ENCODE results near the gene CFAP74.

Gene CFAP74

DNA sequence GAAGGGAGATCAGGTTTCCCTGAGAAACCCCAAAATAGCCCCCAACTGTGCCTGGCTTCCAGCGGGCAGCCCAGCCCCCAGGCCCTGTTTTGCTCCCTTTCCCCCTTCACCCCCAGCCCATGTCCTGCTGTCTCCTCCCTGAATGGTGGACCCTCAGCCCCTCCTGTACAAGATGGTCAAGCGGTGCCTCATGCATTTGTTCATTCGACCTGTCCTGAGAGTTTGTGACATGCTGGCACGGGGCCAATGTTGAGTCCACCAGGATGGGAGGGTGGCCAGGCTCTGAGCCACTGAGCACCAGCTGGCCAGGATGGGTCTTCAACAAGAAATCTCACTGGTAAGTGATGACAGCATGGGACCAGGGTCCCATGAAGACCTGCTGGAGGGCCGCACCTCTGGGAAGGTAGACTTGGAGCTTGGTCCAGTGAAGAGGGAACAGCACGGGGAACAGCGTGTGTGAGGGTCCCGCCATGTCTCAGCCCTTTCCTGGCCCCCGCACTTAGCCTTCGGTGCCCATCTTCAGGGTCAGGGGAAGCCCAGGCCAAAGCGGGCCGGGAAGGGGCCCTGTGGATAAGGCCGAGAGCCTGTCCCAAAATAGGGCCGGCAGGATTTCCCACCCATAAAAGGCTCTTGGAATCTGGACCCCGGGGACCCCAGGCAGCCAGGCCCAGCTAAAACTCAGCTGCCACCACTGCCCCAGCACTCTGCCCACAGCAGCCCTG lies 88.5 kb downstream of the CFAP74 start, which contains the start of gene CALML6:
CALML6 (plus strand) TSS at position 290 of the 722 bp plus-strand sequence; CDS start at position 311, 21 bp downstream.
- DNase-seq: peak; percentile 40

DNA sequence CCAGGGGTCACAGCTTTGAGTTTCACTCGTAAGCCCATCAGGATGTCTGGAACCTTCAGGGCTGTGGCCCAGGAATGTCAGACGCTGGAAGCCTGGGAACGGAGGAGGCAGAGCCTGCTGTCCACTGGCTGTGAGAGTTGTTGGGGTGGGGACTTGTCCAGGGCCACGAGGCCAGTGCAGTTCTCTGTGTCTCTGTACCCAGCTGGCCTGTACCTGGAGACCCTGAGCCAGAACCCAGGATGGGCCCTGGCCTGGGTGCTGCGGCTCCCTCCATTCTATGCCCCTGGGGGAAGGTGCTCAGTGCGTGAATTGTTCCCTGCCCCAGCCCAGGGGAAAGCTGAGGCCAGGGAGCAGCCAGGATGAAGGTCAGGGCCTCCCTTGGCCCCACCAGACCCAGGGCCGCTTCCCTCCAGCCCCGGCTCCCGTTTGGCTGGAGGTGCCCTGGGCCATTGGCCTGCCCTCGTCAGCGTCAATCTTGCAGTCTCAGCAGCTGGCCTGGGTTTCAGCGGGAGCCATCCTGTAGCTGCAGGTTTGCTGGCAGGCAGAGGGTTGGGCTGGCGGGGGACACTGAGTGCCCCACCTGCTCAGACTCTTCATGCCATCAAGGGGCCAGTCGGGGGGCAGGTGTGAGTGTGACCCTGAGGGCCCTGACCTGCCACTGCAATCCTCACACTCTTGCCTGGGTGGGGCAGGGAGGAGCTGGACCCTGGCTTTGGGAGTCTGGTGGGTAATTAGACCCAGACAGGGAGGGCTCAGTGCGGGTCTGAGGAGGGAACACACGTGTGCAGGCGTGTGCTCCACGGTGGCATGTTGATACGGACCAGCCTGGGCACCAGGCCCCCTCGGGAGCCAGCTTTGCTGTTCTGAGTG lies 89.2 kb downstream of the CFAP74 start:
- peak; percentile 73 for DNase-seq

DNA sequence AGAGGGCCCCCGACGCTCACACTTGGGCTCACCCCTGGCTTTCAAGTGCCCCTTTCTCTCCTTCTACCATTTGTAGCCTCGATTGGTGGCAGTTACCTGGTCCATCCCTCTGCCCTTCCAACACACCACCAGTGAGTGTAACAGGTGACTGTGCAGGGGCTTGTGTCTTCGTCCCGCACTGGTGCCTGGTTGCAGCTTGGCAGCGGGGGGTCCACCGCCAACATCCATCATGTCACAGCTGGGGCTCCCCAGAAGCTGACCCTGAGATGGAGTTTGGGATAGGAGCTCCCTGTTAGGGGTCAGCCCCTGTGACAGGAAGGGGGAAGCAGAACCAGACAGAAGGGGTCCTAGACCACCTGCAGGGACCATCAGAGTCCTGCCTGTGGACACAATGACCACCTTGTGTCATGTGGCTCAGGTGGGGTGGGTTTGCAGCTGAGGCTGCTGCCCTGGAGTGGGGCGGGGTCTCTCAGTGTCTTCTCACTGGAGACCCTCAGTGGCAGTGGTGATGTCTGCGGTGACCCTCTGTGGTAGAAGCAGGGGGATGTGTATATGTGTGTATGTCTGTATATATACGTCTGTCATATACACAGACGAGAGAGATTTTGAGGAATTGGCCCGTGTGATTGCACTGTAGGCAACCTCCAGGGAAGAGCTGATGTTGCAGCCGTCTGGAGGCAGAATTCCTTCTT lies 92.1 kb downstream of the CFAP74 start:
- DNase-seq: peak; percentile 21

DNA sequence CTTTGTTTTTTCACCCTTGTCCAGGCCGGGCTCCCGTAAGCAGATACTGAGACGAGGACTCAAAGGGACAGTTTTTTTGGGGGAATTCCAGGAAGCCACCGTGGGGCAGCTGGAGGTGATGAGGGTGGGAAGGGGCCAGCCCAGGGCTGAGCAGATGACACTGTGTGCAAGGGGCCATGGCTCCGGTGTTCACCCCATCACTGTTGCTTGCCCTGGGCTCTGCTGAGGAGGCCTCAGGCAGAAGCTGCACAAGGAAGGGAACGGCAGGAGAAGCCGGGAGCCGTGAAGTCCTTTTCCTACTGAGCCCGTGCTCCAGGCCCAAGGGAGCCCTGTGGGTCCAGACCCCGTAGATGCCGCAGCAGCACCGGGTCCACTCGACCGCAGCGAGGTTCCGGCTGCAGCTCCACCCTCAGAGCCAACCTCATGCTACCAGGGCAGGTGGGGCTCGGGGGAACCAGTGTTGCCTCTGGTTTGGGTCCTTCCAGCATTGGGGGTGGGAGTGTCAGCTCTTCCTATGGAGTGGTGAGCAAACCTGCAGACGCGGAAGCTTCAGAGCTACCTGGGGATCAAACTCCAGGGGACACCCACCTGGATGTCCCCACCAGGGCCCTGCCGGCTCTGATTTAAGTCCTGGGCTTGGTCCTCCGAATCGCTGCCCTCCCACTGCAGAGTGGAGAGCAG lies 92.8 kb downstream of the CFAP74 start:
- peak; percentile 25 for DNase-seq

DNA sequence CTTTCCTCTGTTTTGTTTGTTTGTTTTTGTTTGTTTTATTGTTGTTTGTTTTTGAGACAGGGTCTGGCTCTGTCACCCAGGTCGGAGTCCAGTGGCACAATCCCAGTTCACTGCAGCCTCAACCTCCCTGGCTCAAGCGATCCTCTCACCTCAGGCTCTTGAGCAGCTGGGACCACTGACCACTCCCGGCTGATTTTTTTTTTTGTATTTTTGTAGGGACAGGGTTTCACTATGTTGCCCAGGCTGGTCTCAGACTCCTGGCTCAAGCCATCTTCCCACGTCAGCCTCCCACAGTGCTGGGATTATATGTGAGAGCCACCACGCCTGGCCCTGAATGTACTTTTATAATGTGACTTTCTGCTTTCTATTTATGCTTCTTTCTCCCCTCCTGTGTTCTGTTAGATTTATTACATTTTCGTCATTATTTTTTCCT lies 93.5 kb downstream of the CFAP74 start:
- DNase-seq: peak; percentile 16

DNA sequence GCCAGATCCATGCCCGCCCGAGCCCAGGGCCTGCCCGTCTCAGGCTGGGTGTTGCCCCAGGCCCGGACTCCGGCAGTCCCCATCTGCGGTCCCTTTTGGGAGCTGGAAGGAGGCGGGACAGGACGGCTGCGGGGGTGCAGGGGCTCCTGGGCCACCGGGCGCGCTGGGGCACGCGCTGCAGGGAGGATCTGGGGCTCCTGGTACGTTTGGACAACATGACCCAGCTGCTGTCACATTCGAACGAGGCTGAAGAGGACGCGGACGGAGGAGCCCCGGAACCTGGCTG lies 95.1 kb downstream of the CFAP74 start:
- DNase-seq: no peak

DNA sequence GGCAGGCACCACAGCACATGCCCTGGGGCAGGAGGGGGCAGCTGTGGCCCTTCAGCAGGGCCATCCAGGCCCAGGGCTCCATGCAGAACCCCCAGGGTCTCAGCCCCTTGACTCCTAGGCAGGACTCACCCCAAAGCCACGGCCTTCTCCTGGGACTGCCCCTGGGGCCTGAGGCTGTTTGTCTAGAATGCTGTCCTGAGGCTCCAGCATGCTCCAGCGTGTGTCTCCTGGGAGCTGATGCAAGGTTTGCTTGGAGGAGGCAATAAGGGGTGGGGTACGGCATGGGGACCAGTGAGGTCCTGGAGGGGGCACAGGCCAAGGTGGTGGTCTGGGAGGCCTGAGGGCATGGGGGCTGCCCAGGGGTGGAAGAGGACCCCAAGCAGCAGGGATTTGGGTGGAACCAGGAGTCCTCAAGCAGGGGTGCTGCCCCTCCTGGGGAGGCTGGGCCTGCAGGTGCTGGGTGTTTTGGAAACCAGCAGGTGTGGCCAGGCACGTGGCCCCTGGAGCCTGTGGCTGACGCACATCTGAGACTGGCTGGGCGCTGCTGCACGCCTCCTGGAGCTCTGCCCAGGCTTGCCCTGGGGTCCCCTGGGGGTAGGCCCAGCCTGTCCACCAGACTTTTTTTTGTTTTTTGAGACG lies 96.4 kb downstream of the CFAP74 start:
- DNase-seq: peak; percentile 62

DNA sequence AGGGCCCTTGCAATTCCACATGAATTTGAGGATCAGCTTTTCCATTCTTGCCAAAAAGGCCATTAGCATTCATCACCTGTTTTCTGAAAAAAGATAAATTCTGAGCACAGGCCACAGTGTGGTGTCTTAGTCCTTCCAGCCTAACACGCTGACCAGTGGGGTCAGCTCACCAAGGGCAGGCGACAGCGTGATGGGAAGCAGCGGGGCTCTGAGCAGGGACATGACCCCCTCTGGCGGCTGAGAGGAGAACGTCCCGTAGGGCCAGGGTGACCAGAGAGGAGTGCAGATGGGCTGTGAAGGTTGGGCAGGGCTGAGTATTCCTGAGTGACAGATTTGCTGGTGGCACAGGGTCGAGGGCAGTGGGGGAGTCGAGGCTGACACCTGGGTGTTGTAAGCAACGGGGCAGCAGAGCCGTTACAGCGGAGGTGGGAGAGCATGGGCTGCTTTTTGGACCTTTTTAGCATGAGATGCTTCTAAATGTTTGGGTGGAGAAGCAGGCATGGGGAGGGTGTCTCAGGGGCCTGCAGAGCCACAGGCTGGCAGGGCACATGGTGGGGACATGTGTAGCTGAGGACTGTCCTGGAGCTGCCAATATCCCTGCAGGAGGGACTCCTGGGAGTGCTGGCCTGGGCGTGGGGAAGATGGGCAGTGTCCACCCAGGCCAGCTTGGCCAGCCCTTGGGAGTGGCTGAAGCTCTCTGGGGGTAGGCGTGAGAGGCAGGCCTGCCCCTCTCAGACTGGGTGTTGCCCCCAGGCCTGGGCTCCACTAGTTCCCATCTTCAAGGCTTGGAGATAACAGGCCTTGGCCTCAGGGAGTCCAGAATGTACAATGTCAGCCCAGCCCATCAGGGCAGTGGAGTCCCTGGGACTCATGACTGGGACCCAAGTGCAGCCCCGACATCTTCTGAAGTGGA lies 97.1 kb downstream of the CFAP74 start:
- DNase-seq: peak; percentile 89

DNA sequence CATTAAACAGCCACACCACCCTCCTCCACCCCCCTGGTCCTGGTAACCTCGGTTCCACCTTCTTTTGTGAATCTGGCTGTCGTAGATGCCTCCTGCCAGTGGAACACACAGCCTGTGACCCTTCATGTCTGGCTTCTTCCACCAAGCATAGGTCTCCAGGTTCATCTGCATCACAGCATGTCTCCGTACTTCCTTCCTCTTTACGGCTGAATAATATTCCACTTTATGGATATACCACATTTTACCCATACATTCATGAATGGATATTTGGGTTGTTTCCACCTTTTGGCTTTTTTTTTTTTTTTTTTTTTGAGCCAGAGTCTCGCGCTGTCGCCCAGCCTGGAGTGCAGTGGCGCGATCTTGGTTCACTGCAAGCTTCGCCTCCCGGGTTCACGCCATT lies 100.4 kb downstream of the CFAP74 start:
- no peak for DNase-seq

DNA sequence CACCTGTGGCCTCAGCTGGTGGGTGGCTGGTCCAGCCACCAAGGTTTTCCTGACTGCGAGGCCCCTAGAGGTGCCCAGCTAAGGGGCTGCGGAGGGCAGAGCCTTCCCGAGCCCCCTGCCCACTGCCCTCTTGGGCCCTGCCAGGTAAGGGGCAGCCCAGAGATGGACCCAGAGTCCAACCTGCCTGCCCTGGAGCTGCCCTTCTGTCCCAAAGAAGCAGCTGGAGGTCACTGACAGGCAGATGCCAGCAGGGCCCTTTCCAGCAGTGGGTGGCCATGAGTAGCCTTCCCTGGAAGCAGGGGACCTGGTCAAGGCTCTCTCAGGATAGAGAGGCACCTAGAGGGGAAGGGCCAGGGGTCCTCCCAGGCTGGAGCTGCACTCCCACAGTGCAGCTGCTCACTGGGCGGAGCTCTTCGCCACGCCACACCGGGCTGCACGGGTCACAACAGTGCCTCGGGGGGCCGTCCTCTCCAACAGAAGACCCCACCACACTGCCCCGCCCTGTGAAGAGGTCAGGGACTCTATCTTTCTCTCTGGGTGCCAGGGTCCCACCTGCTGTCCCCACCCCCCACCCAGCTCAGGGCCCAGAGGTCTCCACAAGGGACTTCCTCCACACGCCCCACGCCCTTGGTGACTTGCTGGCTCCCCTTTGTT lies 101.8 kb downstream of the CFAP74 start:
- DNase-seq: peak; percentile 17

DNA sequence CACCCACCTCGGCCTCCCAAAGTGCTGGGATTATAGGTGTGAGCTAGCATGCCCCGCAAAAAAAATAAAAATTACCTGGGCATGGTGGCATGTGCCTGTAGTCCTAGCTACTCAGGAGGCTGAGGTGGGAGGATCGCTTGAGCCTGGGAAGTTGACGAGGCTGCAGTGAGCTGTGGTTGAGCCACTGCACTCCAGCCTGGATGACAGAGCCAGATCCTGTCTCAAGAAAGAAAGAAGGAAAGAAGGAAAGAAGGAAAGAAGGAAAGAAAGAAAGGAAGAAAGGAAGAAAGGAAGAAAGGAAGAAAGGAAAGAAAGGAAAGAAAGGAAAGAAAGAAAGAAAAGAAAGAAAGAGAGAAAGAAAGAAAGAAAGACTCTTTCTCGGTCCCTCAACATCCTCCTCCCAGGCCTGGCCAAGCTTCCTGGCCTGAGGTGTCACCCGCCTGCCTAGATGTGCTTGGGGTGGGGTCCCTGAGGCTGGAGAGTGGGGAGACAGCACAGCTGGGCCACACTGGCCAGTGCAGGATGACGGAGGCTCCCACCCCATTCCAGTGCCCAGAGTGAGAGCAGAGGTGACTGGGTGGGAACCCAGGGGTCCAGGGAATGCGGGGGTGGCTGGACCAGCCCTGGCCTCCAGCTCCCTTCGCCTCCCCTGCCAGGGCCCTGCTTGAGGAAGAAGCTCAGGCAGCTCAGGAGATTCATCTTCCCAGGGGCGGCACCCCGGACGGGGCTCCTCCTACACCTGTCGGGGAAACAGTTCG lies 102.5 kb downstream of the CFAP74 start:
- no peak for DNase-seq

DNA sequence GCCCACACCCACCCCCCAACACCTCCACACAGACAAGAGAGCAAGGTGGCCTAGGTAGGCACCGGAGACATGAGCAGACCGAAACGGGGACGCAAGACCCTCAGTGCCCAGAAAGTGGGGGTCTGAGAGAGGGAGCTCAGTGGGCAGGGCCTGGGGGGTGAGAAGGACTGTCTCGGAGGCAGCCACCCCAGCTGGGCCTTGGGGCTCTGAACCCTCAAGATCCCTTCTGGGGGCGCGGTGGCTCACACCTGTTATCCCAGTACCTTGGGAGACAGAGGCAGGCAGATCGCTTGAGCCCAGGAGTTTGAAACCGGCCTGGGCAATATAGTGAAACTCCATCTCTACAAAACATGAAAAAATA lies 103.6 kb downstream of the CFAP74 start:
- DNase-seq: no peak

DNA sequence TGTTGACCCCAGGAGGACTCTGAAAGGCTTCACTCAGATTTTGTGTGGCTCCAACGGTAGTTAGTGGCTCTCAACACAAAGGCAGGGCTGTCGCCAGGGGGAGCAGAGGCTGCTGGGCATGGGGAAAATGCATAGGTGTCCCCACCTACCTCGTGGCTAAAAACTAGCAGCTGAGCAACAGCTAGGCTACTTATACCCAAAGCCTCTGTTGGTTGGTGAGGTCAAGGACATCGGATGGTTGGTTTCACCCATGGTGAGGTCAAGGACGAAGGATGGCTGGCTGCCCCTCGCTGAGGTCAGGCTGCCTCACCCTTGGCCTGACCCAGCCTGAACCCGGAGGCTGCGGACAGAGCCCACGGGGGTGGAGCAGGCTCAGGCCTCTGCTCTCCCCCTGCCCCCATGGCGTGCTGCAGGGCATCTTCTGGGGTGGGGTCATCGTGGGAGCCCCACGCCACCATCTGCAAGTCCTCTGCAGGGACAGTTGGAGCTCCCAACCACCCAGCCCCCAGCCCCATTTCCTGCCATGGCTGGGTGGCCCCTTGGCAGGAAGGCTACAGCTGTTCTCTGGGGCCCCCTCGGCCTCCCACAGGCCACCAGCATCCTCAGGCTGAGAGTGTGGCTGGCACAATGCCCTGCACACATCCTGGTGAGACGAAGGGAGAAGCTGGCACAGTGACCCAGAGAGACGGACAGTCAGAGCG lies 104.2 kb downstream of the CFAP74 start:
- DNase-seq: no peak

DNA sequence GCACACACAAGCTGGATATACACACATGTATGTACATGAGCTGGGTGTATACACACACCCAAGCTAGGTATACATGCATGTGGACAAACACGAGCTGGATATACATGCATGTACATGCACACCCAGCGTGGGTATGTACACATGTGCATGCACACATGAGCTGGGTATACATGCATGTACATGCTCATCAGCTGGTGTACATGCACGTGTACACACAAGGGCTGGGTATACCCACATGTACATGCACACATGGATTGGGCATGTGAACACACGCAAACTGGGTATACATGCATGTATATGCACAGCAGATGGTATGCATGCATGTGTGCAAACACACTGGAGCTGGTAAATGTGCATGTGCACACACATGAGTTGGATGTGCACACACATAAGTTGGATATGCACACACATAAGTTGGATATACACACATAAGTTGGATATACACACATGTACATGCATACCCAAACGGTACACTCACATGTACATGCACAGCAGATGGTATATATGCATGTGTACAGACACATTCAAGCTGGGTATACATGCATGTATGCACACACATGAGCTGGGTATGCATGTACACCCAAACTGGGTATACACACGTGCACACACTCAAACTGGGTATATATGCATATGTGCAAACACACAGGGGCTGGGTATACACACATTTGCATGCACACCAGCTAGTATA lies 105.2 kb downstream of the CFAP74 start:
- DNase-seq: no peak

DNA sequence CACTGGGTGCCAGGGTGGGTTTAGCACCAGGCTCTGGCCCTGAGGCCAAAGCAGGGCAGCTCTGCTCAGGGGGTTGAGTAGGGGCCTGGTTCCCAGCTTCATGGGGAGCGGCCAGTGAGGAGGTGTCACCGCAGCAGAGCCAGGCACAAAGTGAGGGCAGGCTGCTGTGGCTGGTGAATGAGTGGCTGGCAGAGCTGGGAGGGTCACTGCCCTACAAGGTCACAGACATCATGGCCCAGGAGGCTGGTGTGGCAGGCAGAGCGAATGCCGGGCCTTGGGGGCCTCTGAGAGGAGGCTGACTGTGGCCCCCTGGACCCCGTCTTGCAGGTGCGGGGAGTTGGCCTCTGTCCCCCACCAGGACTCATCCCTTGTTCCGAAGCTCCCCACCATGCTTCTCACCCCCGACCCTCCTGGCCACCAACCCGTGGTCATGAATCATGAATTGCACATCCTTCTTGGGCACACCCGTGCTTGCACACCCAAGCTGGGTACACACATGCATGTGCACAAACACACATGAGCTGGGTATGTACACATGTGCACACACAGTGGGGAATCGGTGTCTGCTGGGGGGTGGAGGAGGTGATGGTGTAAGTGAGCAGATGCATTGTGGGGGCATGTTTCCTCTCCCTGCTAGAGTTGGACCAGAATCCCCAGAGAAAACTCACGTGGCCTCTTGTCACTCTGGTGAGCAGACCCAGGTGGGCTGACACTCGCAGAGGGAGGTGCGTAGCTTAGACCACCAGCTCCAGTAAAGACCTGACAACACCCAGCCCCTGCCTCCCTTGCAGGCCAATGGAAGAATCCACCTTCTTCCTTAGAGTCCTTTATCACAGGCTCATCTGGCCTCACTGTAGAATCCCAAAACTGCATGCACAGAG lies 107.9 kb downstream of the CFAP74 start:
- DNase-seq: peak; percentile 32

DNA sequence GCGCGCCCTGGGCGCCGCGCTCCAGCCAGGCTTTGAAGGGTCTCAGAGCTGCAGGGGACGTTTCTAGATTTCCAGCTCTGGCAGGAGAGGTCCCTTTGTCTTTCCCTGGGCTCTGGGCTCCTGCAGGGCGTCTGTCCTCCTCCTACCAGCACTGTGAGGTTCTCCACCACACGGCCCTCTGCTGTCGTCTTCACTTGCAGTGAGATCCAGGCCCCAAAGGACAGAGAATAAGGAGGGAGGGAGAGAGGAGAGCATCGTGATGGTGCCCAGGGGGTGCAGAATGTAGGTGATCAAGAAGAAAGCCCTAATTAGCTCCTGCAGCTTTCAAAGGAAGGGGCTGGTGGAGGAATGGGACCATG lies 108.5 kb downstream of the CFAP74 start:
- DNase-seq: no peak

DNA sequence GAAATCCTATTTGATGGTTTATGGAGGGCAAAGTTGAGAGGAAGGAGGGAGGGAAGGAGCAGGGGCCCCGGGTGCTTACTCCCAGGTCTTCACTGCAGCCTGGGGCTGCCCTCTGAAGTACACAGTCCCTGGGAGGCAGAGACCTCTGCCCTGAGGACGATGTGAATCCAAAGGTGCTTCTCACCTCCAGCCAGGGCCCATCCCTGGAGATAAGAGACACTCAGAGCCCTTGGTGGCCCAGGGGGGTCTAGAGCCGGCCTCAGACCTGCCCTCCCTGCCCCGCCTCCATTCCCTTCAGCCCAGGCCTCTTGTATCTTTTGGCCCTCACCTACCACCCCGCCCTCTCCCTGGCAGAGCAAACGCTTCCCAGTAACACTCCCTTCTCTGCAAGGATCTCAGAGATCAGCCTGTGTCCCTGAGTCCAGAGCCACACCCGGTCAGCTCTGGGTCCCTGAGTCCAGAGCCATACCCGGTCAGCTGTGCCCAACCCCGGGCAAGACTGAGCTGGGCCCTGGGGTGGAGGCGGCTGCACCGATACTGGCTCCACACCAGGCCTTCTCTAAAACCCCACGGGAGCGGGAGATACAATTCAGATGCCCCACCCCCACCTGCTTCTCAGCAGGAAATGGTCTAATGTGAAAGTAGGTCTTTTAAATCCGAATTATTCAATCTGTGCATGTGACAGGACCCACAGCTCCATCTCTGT lies 109.1 kb downstream of the CFAP74 start:
- DNase-seq: no peak
